Endothelial cell of umbilical vein (primary cell): ENCODE data around the gene LIMCH1.

ENCODE experiments used
- CTCF ChIP-seq, 2 donors: IDR thresholded peaks; 1 replicate in 1 of 2; 2 replicates in 1 of 2; pipeline ENCODE4 v1.5.1; 2011; ENCODE audit warnings: low read length in 2 of 2, mild to moderate bottlenecking in 2 of 2, moderate library complexity in 2 of 2, control low read depth in 1 of 2, inconsistent platforms in 1 of 2, low read depth in 1 of 2; ENCODE audit not compliant: insufficient read depth in 1 of 2; ENCODE audit errors: extremely low read depth in 1 of 2
- JUN ChIP-seq: IDR thresholded peaks from 2 replicates; pipeline ENCODE4 v1.6.1; 2011; ENCODE audit warnings: borderline replicate concordance, low read depth; ENCODE audit not compliant: insufficient read length, insufficient read depth
- MAX ChIP-seq: IDR thresholded peaks from 2 replicates; pipeline ENCODE4 v1.6.1; 2011; ENCODE audit not compliant: insufficient read depth, insufficient read length

GRCh38 chr4:41646862-41647261 lies 108.9 kb downstream of the LIMCH1 start:
- TF ChIP-seq CTCF (IDR thresholded peaks at IDR 0.05; ENCODE audit: extremely low read depth in 1 of 2, insufficient read depth in 1 of 2, low read depth in 1 of 2, low read length in 2 of 2) (no peak), JUN (no peak), MAX (no peak)
